Stimulated activated CD8-positive, alpha-beta memory T cell treated with anti-CD3 and anti-CD28 coated beads, Interleukin-4, amount 100 ng/mL, for 1 hour (primary cell): Measurements from ENCODE around the gene SSBP3.

Source experiments
- DNase-seq, 2 donors: peaks; one replicate each; pipeline ENCODE4 v3.0.0-alpha.2; 2020; ENCODE audit warnings: low read depth in 2 of 2, low spot score in 1 of 2

The SSBP3 gene

DNA sequence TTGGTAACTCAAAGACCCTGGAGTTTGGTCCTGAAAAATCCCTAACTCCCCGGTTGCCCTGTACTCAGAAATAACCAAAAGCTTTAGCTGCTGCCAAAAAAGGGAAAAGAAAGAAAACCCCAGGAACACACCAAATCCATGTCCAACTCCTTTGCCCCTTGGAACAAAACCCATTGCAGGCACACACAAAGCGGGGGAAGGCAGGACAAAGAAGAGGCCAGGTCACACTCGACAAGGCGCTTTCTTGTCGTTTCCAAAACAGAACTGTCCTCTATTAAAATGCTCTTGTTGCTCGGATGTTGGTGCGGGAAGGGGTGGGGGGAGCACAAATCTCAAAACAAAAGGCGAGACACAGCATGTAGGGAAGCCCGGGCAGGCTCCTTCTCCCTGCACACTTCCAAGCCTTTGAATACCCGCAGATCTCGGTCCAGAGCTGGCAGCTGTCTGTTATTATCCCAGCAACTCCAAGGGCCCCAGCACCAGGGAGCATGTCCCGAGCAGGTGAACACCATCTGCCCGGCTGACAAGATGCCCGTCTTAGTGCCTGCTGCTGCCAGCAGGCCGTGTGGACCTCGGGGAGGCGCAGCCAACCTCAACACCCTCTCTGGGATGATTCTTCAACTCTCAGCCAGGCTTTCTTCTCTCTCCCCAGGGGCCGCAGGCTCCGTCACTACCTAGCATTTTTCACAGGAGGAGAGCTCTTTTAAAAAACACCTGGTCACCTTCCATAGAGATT, 96.4 kb downstream of the SSBP3 start:
- DNase-seq: no peak

GRCh38 chr1:54307305-54307704, 98.9 kb downstream of the SSBP3 start:
- no peak for DNase-seq

- no peak for DNase-seq
These were observed 100.2 kb downstream of the SSBP3 start for GRCh38 chr1:54305906-54306514.

GRCh38 chr1:54304518-54304917, 101.7 kb downstream of the SSBP3 start:
- no peak for DNase-seq

DNA sequence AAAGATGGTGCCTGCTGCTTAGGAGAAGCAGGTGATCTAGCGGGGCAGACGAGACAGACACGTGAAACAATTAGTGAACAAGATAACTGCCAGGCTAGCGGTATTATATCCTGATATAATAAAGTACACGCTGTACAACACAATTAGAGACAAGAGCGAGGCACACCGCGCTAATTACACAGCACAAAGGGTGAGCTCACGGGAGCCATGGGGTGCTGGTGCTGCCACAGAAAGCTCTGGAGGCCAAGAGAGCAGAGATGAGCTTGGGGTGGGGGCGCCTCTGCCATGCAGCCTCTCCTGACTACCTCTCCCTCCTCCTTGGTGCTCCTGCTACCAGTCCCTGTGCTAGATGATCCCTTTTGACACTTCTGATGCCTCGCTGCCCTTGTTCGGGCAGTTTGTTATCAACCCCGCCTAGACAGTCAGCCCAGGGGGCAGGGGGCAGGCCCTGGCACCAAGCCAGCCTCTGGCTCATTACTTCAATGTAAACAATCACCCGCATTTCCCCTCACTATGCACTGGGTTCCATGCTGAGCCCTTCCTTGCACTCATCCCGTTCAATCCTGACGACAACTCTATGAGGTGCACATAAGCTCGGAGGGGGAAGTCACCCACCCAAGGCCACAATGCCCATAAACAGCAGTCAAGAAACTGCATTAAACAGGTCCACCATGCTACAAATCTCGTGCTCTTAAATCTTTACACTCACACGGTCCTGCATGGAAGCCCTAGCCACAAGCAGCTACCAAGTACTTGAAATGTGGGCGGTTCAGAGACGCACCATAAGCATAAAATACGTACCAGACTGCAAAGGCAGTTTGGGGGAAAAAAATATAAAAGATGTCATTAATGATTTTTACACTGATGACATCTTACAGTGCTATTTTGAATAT, 103.0 kb downstream of the SSBP3 start:
- no peak for DNase-seq

DNA sequence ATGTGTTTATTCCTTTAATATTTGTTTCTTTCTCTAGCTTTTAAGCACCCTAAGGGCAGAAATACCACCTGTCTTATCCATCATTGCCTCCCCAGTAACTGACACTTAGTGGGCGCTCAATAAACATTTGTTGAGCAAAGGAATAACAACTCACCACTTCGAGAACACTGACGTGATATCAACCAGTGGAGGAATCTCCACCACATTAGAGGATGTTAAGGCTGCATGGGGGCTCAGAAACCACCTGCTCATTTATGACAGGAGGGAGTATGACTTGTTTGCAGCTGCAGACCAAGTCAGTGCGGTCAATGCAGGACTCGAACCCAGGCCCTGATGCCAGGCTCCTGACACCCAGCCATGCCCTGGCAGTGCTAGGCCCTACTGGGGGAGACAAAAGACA, 103.6 kb downstream of the SSBP3 start:
- no peak for DNase-seq

DNA sequence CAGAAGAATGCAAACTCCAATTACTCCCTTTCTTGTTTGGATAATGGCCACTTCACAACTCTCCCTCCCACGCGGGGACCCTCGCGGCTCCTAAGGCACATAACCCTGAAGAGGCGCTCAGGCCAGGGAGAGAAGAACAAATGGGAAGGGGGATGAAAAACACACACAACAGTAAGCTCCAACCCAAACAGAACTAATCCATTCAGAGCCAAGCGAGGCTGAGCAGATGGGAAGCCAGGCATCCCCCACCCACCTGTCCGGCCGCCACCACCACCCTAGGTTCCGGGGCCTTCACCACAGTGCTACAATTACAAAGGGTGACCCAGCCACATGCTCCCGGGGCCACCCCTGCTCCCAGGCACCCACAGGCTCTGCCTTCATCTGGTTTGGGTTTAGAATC, 104.7 kb downstream of the SSBP3 start:
- DNase-seq: no peak

- no peak for DNase-seq
These were observed 105.8 kb downstream of the SSBP3 start for GRCh38 chr1:54300401-54300800.

DNA sequence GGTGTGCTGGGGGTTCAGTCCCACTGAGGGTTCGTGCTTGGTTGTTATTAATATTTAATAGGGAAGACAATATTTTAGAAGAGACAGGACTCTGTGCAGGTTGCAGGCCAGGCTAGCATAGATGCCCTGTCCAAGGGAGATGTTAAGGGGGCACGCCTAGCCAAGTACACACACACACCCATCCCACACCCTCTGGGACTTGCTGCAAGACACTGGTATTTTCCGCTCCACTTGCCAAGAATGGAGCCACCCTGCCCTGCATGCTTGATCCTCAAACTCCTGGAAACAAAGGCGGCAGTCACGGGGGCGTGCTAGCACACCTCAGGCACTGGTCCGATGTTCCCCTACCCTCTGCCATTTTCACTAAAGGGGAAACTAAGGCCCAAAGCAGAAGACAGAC, 107.2 kb downstream of the SSBP3 start:
- no peak for DNase-seq

DNA sequence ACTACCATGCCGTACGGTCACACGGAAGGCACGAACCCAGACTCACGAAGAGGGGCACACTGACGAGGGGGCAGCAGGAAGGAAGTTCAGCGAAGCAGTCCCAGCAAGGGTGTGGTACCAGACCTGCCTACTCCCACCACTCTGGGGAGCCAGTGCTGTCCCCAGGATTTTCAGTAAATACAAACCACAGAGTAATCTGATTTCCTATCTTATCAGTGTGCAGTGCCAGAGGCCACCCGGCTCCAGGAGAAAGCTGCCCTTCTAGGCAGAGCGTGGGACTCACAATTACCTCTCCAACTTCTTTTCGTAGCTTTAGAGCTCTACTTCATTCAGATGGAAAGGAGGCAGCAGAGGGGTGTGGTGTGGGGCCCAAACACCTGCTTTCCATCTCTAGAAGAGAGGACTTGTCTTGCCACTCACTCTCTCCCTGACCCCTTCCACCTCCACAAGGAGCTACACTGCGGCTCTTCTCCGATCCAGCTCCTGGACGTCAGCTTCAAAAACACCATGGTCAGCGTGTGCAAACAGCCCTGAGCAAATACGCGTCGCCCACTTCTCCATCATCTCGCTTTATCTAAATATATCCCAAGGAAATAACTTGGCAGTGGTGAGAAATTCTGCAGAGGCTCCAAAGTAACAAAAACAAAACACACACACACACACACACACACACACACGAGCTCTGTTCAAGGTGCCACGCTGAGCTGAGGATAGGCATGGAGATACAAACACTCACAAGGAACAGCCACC, 107.7 kb downstream of the SSBP3 start:
- no peak for DNase-seq

DNA sequence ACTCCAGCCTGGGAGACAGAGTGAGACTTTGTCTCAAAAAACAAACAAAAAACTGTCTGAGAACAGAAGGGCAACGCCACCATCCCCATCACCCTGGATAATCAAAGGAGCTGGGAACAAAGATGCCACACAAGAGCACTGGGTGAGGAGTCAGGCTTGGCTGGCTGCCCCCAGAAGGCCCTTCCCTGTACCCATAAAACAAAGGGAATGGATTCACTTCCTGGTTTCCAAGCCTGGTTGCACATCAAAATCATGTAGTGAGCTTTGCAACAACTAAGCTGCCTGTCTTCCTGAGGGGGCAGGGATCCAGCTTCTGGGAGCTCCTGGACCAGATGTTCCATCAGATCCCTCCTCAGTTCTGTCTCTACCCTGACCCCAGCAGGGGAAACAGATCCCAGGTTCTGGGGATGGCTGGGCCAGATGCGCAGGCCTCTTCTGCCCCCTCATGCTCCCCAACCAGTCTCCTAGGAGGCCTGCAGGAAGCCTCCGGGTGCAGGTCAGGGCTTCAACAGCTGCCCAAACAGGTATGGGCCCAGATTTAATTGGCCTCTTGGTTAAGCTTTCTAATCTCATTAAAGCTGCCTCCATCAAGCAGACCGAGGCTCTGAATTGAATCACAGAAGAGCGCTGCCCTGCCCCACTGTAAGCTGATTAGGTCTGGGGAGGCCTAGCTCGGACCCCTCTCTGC, 108.5 kb downstream of the SSBP3 start:
- no peak for DNase-seq

- no peak for DNase-seq
These were observed 109.5 kb downstream of the SSBP3 start for GRCh38 chr1:54296666-54297065.

GRCh38 chr1:54294887-54295286, 111.3 kb downstream of the SSBP3 start:
- no peak for DNase-seq

- no peak for DNase-seq
These were observed 113.9 kb downstream of the SSBP3 start for GRCh38 chr1:54292002-54292911.

DNA sequence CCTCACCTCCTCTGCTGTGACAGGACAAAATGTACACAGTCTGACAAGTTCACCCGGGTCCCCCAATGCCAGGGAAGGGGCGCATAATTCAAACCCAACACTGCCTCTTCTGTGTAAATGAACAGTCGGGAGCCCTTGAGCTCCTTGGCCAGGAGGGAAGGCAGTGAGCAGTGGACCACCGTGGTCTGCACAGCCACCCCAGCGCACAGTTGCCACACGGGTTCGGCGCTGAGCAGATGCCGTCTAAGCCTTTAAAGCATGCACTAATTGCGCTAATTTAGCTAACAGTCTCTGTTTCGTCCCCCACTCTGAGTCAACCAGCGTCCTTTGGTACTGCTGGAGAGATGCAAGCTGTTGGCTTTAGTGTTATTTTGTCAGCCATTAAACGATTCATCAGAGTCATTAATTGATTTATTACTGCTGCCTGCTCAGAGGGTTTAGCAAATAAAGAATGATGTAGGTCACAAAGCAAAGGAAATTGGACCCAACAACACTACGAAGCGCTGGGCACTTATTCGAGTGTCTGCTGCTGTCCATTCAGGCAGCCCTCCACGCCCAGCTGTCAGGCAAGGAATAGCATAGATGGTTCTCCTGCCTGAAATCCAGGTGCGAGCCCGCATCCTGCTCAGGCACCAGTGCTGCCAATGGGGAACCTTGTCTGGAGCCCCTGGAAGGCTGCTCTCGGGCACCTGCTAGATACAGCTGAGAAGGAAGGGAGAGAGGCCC, 114.8 kb downstream of the SSBP3 start:
- no peak for DNase-seq

DNA sequence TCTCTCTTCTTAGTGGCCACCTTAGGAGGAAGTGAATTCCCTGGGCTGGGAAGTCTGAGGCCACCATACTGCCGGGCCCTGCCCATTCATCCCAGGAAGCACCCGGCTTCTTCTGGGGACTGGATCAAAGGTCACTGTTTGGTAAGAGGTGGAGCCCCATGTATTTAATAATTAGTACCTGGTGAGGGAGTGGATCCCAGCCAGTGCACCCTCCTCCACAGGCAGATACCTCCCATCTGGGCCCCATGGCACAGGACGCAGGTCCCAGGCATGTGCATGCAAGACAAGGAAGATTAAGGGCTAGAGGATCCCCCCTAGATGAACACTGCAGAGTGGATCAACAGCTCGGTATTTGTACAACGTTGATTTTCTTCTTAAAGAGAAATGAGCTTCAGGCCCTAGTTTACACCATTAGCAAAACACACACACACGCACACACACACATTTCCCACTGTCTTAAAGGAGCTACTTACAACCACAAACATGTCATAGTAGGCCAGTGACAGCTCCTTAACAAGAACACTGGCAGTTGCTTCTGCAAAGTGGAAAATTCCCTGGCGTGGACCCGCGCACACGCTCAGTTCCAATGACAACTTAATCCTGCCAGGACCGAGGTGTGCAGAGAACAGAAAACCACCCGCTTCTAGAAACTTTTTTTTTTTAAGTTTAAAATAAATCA, 115.5 kb downstream of the SSBP3 start:
- no peak for DNase-seq

- DNase-seq: no peak
These were observed 116.4 kb downstream of the SSBP3 start for GRCh38 chr1:54289712-54290233.

GRCh38 chr1:54287801-54288211, 118.4 kb downstream of the SSBP3 start:
- DNase-seq: no peak
